ENCODE measurements around the gene EXD3. TPM values are rescaled to one million over a fixed set of nuclear protein-coding genes. Genes with fewer than 3 reads are reported as not detected.

The EXD3 gene
- total and polyA plus RNA-seq, 9 of the 15 experiments (the other 6 are each of a cell fraction or from before 2014, with no cell fraction given) = 0.29 to 12.5 (median 3.9) TPM

- H3K27ac ChIP-seq (ENCODE audit: extremely low read depth, low read depth, low read length) = no peak overlapping the region
- H3K27me3 ChIP-seq (ENCODE audit: control insufficient read depth in 2 of 2, insufficient read depth in 2 of 2, low read length in 2 of 2) = no peaks in the 10 kb centered on the region
- in situ Hi-C loops (cut with MboI) (no loop called here), intact Hi-C loops (cut with micrococcal nuclease) (no loop called here)
- peaks cover 7 to 58% of the 10 kb centered on the region in 2 experiments; a peak in 4 of 5 replicates for H3K4me1 ChIP-seq (replicated peaks in 1 of 2; ENCODE audit: control insufficient read depth in 2 of 2, insufficient read depth in 2 of 2, low read length in 2 of 2)
- H4K20me1 ChIP-seq (replicated peaks; ENCODE audit: control insufficient read depth, insufficient read depth, low read length) = no peaks in the 10 kb centered on the region
- FAIRE-seq (peak; percentile 75), DNase-seq (ENCODE audit: extremely low read depth in 1 of 4, low spot score in 3 of 4) (no peak), ATAC-seq (peak; percentile 53)
- H3K4me3 ChIP-seq = no peak overlapping the region
- CTCF ChIA-PET (ENCODE audit: low intra/inter-chr PET ratio) = no interaction called here
- 59% methylated on average over 10 of the region's 11 CpGs for WGBS (ENCODE audit: insufficient coverage, low coverage, missing lambda C conversion rate)
- BruUV-seq (replicated peaks) = no TSS peak
- H3K9ac ChIP-seq (ENCODE audit: insufficient read depth in 1 of 2, low read depth in 2 of 2, low read length in 2 of 2) = peak overlapping the region in 1 of 2 experiments; percentile 63; a peak in 1 of 4 replicates
- peaks cover 10% of the 10 kb centered on the region; the same call in 2 of the 3 replicates for H3K79me2 ChIP-seq (ENCODE audit: control insufficient read depth, insufficient read depth, low read length)
- no peak overlapping the region for H2AFZ ChIP-seq (ENCODE audit: low read depth, low read length)
- POLR2A ChIA-PET = no interaction called here
- peak overlapping the region; percentile 29; the same call in 1 of the 2 replicates for H3K4me2 ChIP-seq (ENCODE audit: insufficient read depth, low read length)
- H3K36me3 ChIP-seq (ENCODE audit: control insufficient read depth, insufficient read depth, low read length) = no peaks in the 10 kb centered on the region
- H3K9me3 ChIP-seq (replicated peaks; ENCODE audit: control insufficient read depth, insufficient read depth, low read depth, low read length) = 0 out of 2 replicates have a peak, but pooled peaks cover 7% of the 10 kb centered on the region
- H3K9me1 ChIP-seq (ENCODE audit: control insufficient read depth, insufficient read depth, low read length) = no peaks in the 10 kb centered on the region
- TF ChIP-seq FOXK2 (conservative IDR thresholded peaks at IDR 0.05 in 1 of 2, IDR thresholded peaks at IDR 0.05 in 1 of 2; ENCODE audit: low read depth in 2 of 2) (no peak), SMARCC2 (IDR thresholded peaks at IDR 0.05; ENCODE audit: low read depth) (no peak), ZHX1 (conservative IDR thresholded peaks at IDR 0.05; ENCODE audit: low read length) (no peak), SPI1 (IDR thresholded peaks at IDR 0.05; ENCODE audit: borderline replicate concordance, low read depth, low read length) (no peak), ZNF121 (CRISPR knock-in tag; conservative IDR thresholded peaks at IDR 0.05) (peak; percentile 99), RB1 (IDR thresholded peaks at IDR 0.05; ENCODE audit: low read depth) (no peak), TSHZ1 (CRISPR knock-in tag; IDR thresholded peaks at IDR 0.05) (no peak), POLR2H (tag; IDR thresholded peaks at IDR 0.05; ENCODE audit: low read depth) (no peak), SRF (CRISPR knock-in tag; IDR thresholded peaks at IDR 0.05) (peak in 1 of 2 experiments; percentile 32; a peak in 1 of 4 replicates), FOXP4 (CRISPR knock-in tag; IDR thresholded peaks at IDR 0.05; ENCODE audit: borderline replicate concordance) (no peak), RBM17 (IDR thresholded peaks at IDR 0.05; ENCODE audit: borderline replicate concordance, low read depth, low read length) (no peak)
Measured at GRCh38 chr9:137405677-137406081, 17.3 kb downstream of the EXD3 start.
